NCI-H748 treated with DMSO at 0.1 percent for 48 hours (cell line): ENCODE data around the gene ABHD3.
A peak's percentile ranks its signal among the peaks of the same experiment; 100 is the strongest.
"Not testable (repeated sequence)": the region's sequence is repeated elsewhere in the genome, so short reads cannot be mapped to it uniquely, and the experiment has no call there.

ENCODE experiments used
- DNase-seq: peaks from one replicate; lab custom pipeline; 2025; lab: John Stamatoyannopoulos, UW

The ABHD3 gene

GRCh38 chr18:21704603-21705364 lies at the start of gene ABHD3:
Gene ABHD3 (minus strand): TSS chr18:21704774. CDS start chr18:21704665, 109 bp downstream.
- DNase-seq = peak; percentile 80

DNA sequence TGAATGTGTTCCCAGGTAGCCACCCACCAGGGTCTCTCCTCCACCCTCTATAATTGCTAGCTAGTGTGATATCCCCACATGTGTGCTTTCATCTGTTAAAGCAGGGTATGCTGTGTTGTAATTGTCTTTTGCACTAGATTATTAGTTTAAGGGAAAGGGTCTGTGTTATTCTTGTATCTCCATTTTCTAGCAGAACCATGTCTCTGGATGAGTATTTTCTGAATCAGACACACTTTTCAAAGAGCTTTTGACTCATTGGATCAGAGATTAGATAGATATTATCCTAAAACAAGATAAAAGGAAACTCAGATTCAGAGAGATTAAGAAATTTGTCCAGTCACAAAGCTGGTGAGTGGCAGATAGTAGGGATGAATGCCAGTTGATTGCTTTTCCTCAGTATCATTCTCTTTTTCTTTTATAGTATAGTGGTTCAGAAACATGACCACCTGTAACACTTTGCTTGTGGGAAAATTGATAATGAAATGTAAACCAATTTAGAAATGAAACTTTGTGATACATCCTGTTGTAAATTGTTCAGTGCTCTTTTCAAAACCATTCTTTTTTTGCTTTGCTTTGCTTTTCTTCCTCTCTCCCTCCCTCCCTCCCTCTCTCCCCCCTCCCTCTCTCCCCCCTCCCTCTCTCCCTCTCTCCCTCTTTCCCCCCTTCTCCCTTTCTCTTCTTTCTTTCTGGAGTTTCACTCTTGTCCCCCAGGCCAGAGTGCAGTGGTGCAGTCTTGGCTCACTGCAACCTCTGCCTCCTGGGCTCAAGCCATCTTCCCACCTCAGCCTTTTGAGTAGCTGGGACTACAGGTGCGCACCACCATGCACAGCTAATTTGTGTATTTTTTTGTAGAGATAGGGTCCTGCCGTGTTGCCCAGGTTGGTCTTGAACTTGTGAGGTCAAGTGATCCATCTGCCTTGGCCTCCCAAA lies 43.5 kb upstream of the ABHD3 start:
- DNase-seq = no peak

DNA sequence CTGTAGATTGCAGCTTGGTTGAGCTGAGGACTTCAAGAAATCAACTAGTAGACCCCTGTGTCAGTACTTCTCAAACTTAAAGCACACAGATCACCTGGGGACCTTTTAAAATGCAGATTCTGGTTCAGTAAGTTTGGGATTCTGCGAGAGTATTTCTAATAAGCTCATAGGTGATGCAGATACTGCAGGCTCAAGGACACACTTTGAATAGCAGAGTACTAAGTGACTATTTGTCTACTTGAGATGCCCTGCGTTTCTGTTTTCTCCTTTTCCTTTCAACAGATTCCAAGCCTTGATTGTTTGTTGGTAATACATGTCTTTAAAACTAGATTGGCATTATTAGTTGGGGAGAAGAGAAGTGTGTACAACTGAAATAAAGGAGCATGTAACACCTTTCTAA lies 42.7 kb upstream of the ABHD3 start:
- no peak for DNase-seq

DNA sequence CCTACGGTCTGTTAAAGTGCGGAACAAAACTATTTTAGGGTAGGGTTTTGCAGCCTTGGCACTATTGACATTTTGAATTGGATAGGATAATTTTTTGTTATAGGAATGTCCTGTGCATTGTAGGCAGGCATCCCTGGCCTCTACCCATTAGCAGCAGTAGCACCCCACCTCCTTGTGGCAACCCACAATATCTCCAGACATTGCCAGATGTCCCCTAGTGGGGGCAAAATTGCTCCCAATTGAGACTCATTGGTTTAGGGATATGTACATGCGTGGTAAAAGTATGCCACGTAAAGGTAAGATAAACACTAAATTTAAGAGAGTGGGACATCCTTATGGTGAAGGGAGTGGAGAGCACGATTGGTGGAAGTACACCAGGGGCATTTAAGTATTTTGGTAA lies 40.7 kb upstream of the ABHD3 start:
- no peak for DNase-seq

DNA sequence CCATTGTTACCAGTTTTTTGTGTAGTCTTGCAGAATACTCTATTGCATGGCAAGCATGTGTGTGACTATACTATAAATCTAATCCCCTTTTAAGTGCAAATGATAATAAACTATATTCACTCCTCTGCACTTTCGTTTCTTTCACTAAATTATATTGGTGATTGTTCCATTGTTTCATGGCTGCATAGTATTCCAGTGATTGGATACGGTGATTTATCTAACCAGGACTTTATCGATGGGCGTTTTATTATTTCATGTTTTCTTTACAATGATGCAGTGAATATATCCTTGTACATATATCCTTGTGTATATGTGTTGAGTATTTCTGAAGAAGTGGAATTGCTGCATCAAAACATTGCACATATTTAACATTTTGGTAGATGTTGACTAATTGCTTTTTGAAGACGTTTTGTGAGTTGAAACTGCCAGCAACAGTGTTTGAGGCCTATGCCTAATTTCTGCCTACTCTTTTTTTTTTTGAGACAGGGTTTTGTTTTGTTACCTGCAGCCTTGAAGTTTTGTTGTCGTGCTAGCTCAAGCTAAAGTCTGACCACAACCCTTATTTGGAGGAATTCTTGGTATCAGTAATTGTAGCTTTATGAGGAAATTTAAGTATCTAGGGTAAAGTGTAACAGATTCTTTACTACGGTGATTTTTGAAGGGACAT lies 38.7 kb upstream of the ABHD3 start:
- DNase-seq = no peak

- DNase-seq = peak; percentile 10
Measured at GRCh38 chr18:21742315-21742687, 37.7 kb upstream of the ABHD3 start.

DNA sequence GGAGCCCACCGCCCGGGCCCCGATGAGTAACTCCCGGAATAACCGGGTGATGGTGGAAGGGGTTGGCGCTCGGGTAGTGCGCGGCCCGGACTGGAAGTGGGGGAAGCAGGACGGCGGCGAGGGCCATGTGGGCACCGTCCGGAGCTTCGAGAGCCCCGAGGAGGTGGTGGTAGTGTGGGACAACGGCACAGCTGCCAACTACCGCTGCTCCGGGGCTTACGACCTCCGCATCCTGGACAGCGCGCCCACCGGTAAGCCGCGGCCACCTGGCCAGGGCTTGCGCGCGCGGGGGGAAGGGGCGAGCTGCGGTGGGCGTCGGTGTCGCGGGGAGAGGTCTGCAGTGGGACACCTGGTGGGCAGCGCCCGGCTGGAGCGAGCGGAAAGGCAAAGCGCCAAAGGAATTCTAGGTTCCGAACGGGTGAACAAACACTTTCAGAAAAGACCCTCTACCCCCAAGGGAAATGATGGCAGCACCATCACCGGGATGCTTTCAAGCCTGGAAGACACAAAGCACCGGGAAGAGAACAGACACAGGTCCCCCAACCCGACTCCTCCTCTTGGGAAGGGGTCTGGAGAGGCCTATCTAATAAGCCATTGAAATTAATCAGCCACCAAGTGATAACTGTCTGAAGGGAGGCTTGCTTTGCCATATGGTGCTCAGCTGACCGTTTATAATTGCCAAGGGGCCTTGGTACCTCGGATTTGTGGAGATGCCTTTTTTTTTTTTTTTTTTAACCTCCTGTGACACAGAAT lies 37.2 kb upstream of the ABHD3 start:
- DNase-seq = no peak

DNA sequence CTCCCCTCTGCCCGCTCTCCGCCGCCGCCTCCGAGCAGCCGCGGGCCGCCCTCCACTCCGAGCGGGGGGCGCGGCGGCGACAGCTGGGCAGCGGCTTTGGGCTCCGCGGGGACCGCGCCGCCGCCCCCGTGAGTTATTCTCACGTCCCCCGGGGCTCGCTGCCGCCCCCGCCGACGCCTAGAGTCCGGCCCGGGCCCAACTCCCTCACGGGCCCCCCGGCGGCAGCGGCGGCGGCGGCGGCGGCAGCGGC lies 36.7 kb upstream of the ABHD3 start:
- no peak for DNase-seq

DNA sequence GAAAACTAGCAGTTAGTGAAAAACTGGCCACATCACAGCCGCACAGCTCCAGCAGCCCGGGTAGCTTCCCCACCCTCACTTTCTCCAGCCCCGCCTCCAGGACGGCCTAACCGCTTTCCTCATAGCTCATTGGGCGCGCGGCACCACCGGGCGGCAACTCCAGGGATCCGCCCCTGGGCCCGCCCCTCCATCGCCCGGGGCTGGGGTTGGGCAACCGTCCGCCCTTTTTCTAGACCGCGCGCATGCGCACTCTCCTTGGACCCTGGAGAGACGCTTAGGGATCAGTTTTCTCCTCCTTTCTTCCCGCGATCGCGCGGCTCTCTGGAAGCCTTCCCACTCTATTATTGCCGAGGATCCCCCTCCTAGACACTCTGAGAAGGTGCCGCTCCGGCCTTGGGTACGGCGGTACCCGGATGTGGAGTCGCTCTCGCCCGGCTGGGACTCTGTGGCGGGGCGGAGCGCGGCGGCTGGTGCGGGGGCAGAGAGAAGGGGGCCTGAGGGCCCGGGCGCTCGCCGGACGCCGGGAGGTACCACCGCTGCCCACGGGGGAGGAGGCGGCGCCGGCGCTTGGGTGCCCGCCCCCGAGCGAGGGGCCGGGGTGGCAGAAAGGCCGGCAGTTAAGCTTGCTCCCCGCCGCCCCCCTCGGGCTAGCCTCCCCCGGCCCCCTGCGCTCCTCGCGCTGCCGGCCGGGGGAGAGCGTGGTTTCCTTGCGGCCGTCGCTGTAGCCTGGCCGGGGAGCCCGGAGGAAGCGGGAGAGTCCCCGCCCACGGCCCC lies 36.2 kb upstream of the ABHD3 start, which contains the start of gene MIB1:
Gene MIB1, plus strand, starts transcription at position 255 of the 774 bp plus-strand sequence. CDS start 792 bp downstream, outside the sequence.
- DNase-seq = peak; percentile 96

- DNase-seq = no peak
Measured at GRCh38 chr18:21739604-21740537, 35.3 kb upstream of the ABHD3 start.

DNA sequence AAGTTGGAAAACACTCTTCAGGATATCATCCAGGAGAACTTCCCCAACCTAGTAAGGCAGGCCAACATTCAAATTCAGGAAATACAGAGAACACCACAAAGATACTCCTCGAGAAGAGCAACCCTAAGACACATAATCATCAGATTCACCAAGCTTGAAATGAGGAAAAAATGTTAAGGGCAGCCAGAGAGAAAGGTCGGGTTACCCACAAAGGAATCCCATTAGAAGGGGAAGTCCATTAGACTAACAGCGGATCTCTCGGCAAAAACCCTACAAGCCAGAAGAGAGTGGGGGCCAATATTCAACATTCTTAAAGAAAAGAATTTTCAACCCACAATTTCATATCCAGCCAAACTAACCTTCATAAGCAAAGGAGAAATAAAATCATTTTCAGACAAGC lies 32.4 kb upstream of the ABHD3 start:
- DNase-seq = not testable (repeated sequence)

DNA sequence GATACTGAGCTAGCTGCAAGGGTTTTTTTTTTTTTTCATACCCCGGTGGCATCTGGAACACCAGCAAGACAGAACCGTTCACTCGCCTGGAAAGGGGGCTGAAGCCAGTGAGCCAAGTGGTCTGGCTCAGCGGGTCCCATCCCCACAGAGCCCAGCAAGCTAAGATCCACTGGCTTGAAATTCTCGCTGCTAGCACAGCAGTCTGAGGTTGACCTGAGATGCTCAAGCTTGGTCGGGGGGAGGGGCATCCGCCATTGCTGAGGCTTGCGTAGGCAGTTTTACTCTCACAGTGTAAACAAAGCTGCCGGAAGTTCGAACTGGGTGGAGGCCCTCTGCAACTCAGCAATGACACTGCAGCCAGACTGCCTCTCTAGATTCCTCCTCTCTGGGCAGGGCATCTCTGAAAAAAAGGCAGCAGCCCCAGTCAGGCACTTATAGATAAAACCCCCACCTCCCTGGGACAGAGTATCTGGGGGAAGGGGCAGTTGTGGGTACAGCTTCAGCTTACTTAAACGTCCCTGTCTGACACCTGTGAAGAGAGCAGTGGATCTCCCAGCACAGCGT lies 31.0 kb upstream of the ABHD3 start:
- DNase-seq = peak; percentile 40

GRCh38 chr18:21733011-21733410 lies 28.4 kb upstream of the ABHD3 start:
- DNase-seq = no peak

- no peak for DNase-seq
Measured at GRCh38 chr18:21727702-21728101, 23.1 kb upstream of the ABHD3 start.

GRCh38 chr18:21725201-21725600 lies 20.6 kb upstream of the ABHD3 start:
- no peak for DNase-seq

GRCh38 chr18:21722687-21723086 lies 18.1 kb upstream of the ABHD3 start:
- DNase-seq = no peak

- DNase-seq = no peak
Measured at GRCh38 chr18:21714474-21714873, 9.9 kb upstream of the ABHD3 start.

DNA sequence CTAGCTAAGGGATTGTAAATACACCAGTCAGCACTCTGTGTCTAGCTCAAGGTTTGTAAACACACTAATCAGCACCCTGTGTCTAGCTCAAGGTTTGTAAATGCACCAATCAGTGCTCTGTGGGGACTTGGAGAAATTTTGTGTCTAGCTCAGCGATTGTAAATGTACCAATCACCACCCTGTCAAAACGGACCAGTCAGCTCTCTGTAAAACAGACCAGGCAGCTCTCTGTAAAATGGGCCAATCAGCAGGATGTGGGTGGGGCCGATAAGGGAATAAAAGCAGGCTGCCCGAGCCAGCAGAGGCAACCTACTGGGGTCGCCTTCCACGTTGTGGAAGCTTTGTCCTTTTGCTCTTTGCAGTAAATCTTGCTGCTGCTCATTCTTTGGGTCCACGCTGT lies 2.6 kb upstream of the ABHD3 start:
- DNase-seq = not testable (repeated sequence)

DNA sequence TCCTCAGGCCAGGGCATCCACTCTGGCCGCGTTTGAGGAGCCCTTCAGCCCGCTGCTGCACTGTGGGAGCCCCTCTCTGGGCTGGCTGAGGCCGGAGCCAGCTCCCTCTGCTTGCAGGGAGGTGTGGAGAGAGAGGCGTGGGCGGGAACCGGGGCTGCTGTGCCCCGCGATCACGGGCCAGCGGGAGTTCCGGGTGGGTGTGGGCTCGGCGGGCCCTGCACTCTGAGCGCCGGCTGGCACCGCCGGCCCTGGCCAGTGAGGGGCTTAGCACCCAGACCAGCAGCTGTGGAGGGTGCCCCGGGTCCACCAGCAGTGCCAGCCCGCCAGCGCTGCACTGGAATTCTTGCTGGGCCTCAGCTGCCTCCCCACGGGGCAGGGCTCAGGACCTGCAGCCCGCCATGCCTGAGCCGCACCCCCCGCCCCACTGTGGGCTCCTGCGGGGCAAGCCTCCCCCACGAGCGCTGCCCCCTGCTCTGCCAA lies 1.9 kb upstream of the ABHD3 start:
- no peak for DNase-seq
